Femur (tissue), 1 donor: ENCODE measurements around the gene GAPVD1.
A peak's percentile ranks its signal among the peaks of the same experiment; 100 is the strongest.

ENCODE experiments used
- DNase-seq: peaks from one replicate; pipeline ENCODE4 v3.0.0-alpha.2; 2017

Gene GAPVD1

DNA sequence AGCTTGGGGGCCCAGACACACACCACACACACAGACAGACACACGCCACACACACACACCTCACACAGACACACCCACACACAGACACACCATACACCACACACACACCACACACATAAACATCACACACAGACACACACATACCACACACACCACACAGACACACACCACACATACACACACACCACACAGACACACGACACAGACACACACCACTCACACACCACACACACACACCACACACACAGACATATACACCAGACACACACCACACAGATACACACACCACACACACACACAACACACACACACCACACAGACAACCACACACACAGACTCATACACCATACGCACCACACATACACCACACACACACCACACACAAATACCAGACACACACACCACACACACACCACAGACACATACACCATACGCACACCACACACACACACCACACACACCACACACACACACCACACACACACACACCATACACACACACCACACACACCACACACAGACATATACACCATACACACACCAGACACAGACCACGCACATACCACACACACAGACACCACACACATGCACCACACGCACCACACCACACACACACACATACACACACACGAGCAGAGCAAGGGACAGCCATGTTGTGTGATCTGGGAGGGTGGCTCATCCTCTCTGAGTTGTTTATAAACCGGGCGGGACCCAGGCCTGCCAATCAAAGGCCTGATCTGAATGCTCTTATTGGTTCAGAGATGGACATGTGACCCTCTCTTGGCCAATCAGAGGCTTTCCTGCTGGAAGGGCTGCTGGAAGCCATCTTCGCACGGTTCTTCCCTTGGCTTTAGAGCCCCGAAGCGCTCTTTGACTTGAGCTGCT, 148.3 kb downstream of the GAPVD1 start:
- peak; percentile 55 for DNase-seq

DNA sequence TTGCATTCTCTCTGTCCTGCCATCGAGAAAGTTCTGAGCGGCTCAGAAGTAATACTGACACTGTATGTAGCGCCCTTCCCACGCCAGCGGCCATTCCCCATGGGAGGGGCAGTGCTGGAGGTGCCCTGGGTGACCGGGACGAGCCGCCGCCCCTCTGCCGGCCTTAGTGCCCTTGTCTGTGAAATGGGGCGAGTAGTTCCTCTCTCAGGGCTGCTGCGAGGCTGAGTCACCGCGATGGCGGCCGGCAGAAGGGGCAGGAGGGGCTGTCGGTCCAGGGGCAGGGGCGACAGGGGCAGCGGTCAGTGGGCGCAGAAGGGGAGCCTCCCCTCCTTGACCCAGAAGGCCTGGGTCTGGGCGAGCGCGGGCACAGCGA, 148.9 kb downstream of the GAPVD1 start:
- DNase-seq = no peak

DNA sequence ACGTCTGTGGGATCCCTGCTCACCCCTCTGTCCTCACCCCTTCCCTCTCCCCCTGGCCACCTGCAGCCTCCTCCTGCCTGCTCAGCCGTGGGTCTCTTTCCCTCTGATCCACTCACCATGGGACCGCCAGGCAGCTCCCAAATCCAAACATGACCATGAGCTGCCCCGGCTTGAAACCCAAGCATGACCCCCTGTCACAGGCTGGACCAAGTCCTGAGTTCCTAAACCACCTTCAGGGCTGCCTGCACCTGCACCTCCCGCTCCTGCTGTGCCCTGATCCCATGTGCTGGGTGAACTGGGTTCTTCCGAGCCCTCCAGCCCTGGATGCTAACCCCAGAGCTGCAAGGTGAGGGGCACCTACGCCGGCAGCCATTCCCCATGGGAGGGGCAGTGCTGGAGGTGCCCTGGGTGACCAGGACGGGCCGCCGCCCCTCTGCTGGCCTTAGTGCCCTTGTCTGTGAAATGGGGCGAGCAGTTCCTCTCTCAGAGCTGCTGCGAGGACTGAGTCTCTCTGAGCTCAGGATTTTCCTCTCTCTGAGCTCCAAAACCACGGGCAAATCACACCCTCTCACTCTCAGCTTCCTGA, 149.6 kb downstream of the GAPVD1 start:
- DNase-seq = no peak

DNA sequence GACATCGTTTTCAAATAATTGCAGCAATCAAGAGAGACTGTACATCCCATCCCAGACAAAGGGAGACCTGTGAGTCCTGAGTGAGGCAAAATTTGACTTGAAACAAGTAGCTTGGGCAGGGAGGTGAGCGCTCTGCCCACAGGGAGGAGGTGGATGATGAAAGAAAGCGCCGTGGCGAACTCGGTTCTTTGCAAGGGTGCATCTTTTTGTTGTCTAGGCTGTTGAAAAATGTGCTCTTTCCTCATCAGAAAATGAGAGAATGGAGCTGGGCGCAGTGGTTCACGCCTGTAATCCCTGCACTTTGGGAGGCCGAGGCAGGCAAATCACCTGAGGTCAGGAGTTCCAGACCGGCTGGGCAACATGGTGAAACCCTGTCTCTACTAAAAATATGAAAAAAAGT, 150.5 kb downstream of the GAPVD1 start:
- no peak for DNase-seq

DNA sequence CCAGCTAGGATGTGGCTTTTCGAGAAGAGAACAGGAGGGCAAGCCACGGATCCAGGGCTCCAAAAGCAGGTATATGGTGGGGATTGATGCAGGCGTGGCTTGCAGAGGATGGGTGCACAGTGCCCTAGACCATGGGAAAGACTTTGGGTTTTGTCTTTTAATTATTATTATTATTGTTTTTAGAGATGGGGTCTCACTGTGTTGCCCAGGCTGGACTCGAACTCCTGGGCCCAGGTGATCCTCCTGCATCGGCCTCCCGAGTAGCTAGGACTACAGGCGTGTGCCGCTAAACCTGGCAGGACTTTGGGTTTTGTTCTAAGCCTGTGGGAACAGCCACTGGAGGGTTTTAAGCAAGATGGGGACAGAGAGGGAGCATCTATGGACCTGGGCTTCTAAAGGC, 152.0 kb downstream of the GAPVD1 start:
- no peak for DNase-seq

DNA sequence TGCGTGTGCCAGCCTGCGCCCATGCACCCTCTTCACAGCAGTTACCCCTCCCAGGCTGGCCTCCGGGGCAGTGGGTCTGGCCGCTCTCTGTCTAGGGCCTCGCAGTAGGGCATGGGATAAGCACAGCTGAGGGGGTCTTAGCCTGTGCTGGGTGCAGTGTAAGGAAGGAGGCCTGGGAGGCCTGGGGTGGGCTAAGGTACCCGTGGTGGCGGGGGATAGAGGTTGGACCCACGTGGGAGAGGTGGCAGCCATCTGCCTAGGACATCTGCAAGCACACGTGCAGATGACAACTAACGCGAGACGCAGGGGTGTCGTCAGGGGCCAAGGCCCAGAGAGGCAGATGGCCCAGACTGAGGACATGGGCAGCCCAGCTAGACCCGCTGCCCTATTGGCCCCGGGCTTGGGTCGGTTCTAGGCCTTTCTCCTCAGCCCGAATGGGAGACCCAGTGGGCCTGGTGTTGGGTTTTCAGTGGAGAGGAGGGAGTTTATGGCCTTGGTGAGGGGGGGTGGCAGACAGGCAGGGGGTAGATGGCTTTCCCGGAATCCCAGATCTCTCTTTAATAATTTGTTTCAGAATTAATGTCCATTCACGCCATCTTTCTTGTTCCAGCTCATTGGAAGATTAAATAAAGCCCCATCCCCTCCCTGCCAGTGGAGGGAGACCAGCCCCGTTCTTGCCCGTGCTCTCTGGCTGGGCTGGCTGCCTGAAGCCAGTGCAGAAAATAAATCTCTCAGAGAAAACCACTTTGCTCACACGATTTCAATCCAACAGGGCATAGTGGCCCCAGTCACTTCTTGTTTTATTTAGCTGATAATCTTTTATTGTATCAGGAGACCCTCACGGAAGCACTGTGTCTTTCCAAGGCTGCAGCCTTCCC, 154.2 kb downstream of the GAPVD1 start:
- no peak for DNase-seq

DNA sequence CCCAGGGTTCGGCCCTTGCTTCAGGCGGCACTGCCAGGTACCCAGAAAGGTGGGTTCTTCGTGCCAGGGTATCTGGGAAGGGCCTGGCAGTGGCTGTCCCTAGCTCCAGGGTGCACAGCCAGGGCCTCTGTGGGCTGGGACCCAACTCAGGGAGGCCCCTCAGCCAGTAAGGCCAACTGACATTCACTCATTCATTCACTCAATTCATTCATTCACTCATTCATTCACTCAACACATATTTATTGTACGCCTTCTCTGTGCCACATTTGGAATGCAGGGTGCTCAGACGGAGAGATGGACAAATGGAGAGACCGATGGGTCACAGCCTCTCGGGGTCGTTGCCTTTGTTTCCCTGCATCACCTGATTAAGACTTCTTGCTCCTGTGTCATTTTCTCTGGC, 154.9 kb downstream of the GAPVD1 start:
- DNase-seq = no peak
